Choroid plexus epithelial cell (primary cell): ENCODE data around the gene TBCD.

Experiments used
- DNase-seq: peaks from one replicate; pipeline ENCODE4 v3.0.0-alpha.2; 2010; ENCODE audit warnings: low read depth
- H3K4me3 ChIP-seq: 2 replicates; pipeline ENCODE4 v1.5.1; 2011; ENCODE audit warnings: low read depth, mild to moderate bottlenecking, control low read depth, low read length, moderate library complexity
- TF ChIP-seq, protein P1 (sequence below): conservative IDR thresholded peaks from 2 replicates; pipeline ENCODE4 v1.5.1; 2011; ENCODE audit warnings: low read depth, mild to moderate bottlenecking, control low read depth, inconsistent platforms, low read length, moderate library complexity

TBCD gene

DNA sequence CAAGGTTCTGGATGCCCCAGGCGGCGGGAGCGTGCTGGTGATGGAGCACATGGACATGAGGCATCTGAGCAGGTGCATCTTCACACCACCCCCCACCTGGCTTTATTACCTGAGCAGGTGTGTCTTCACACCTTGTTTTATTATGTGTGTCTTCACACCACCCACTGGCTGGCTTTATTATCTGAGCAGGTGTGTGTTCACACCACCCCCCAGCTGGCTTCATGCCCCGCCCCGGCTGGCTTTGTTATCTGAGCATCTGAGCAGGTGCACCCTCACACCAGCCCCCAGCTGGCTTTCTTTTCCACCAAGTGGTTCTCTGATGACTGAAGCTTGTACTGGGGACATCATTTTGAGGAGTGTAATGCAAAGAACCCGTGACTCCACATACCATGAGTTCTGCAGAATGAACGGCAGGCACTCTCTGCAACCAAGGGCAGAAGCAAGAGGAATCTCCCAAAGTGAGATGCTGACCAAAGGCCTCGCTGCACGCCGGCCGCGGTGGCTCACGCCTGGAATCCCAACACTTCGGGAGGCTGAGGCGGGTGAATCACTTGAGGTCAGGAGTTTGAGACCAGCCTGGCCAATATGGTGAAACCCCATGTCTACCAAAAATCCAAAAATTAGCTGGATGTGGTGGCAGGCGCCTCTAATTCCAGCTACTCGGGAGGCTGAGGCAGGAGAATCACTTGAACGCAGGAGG, 32.7 kb upstream of the TBCD start:
- TF ChIP-seq, protein P1, sequence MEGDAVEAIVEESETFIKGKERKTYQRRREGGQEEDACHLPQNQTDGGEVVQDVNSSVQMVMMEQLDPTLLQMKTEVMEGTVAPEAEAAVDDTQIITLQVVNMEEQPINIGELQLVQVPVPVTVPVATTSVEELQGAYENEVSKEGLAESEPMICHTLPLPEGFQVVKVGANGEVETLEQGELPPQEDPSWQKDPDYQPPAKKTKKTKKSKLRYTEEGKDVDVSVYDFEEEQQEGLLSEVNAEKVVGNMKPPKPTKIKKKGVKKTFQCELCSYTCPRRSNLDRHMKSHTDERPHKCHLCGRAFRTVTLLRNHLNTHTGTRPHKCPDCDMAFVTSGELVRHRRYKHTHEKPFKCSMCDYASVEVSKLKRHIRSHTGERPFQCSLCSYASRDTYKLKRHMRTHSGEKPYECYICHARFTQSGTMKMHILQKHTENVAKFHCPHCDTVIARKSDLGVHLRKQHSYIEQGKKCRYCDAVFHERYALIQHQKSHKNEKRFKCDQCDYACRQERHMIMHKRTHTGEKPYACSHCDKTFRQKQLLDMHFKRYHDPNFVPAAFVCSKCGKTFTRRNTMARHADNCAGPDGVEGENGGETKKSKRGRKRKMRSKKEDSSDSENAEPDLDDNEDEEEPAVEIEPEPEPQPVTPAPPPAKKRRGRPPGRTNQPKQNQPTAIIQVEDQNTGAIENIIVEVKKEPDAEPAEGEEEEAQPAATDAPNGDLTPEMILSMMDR: no peak
- DNase-seq: no peak
- no peak overlapping the region for H3K4me3 ChIP-seq

GRCh38 chr17:82720204-82720603, 31.7 kb upstream of the TBCD start:
- H3K4me3 ChIP-seq: no peak overlapping the region
- TF ChIP-seq, protein P1: no peak
- DNase-seq: no peak

DNA sequence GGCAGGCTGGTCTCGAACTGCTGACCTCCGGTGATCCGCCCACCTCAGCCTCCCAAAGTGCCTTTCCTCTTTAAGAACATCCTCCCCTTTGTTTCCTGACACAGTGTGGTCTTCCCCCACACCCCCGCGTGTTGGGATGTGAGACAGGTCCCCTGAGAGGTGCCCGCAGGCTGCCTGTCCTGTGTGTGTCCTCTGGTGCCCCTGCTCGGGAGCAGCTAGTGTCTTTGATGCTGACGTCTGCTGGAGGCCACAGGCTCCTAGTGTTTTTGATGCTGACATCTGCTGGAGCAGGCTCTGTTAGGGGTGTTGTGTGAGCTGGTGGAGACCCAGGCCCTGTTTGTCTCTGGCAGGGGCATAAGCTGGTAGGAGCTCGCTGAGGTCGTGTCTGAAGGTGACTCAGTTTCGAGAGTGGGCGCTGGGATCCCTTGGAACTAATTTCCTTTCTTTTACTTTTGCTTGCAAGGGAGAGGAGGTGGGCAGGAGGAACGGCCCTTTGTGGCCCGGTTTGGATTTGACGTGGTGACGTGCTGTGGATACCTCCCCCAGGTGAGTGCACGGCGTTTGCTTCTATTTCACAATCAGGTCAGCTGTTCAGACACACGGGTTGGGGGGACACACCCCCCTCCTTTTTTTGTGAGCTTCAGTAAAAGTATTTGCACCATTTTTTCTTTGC, 29.4 kb upstream of the TBCD start:
- no peak overlapping the region for H3K4me3 ChIP-seq
- no peak for DNase-seq
- TF ChIP-seq, protein P1: no peak

DNA sequence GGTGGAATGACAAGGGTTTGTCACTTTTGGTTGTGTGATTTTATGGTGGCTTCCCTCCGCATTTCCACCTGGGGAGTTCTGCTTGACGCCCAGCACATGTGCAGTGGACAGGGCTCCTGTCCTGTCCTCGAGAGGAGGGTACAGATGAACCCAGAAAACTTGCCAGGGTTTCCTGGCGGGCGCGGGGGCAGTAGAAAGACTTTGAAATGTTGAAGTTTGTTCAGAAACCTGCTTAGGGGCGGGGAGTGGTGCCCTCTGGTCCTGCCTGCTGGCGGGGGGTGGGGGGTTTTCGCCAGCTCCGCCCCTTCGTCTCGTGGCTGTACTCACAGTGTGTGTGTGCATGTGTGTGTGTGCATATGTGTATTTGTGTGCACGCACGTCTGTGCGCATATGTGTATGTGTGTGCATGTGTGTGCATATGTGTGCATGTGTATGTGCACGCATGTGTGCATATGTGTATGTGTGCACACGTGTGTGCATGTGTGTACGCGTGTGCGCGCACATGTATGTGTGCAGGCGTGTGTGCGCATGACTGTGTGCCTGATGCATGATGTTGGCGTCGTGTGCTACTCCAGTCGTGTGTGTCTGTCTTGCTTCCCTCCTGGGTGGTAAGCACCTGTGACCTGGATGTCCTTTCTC, 28.6 kb upstream of the TBCD start:
- DNase-seq: no peak
- TF ChIP-seq, protein P1: no peak
- no peak overlapping the region for H3K4me3 ChIP-seq

DNA sequence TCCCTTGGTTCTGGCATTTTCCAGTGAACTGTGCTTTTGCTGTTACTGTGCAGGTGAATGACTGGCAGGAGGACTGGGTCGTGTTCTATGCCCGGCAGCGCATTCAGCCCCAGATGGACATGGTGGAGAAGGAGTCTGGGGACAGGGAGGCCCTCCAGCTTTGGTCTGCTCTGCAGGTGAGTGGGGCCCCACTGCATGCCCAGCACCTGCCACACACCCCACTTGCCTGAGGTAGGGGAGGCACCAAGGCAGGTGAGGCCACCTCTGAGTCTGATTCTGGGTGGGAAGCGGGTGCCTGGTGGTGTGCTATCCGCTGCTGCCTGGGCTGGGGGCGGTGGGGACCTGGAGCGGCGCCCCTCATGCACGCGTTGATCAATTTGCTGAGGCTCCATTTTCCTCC, 25.4 kb upstream of the TBCD start:
- no peak overlapping the region for H3K4me3 ChIP-seq
- DNase-seq: no peak
- TF ChIP-seq, protein P1: no peak

- no peak for DNase-seq
- no peak overlapping the region for H3K4me3 ChIP-seq
- TF ChIP-seq, protein P1: no peak
Observed at GRCh38 chr17:82729479-82730260, 22.2 kb upstream of the TBCD start.
